HCT116 (cell line): ENCODE data around the gene ASB10.

Source experiments
- CTCF ChIP-seq, 3 experiments: fragments of 200-600 bp in 1 of 3; sonication (generic) in 1 of 3; IDR thresholded peaks in 2 of 3; conservative IDR thresholded peaks in 1 of 3; 2 replicates each; pipeline ENCODE4 v1.5.1; 2012 to 2017; ENCODE audit warnings: low read depth in 2 of 3, low read length in 2 of 3, antibody characterized with exemption in 1 of 3, borderline replicate concordance in 1 of 3, control low read depth in 1 of 3, mild to moderate bottlenecking in 1 of 3, mixed read lengths in 1 of 3, mixed run types in 1 of 3, moderate library complexity in 1 of 3; ENCODE audit not compliant: insufficient read depth in 1 of 3
- EZH2 ChIP-seq: fragments of 200-600 bp; sonication (generic); IDR thresholded peaks from 2 replicates; pipeline ENCODE4 v1.6.1; 2017; ENCODE audit warnings: antibody characterized with exemption, mixed run types

- TF ChIP-seq EZH2 (no peak), CTCF (IDR thresholded peaks at IDR 0.05 in 2 of 3, conservative IDR thresholded peaks at IDR 0.05 in 1 of 3; ENCODE audit: borderline replicate concordance in 1 of 3, insufficient read depth in 1 of 3, low read depth in 2 of 3, low read length in 2 of 3) (0 out of 6 replicates have a peak, but pooled peaks of 1 of the 3 experiments have one; percentile 9)
Observed at GRCh38 chr7:151223728-151224127, 36.7 kb upstream of the ASB10 start.
